GM12878 (cell line): ENCODE measurements around the gene RBPJL. TPM values are rescaled to one million over a fixed set of nuclear protein-coding genes. Genes with fewer than 3 reads are reported as not detected.

ENCODE experiments used
- ATAC-seq: fragments of 200-7000 bp; cut with Tn5 transposase; 3 replicates; pipeline ENCODE4 v1.9.1; 2020; ENCODE audit warnings: mild to moderate bottlenecking, moderate library complexity
- BruUV-seq: library from RNA; stranded (reverse); fragments of 400-500 nt; replicated peaks from 2 replicates; lab custom pipeline; 2021; lab: Mats Ljungman, UMichigan
- CTCF ChIA-PET: fragments of 300-600 bp; sonication (Branson Sonifier 250); formaldehyde crosslinking; extraction: SDS; loops from one replicate; lab custom pipeline; 2021; ENCODE audit warnings: inconsistent platforms; lab: Yijun Ruan, JAX
- POLR2A ChIA-PET: fragments of 350-600 bp; formaldehyde crosslinking; extraction: SDS; loops from one replicate; lab custom pipeline; 2021; ENCODE audit warnings: inconsistent platforms; lab: Charles Lee
- RAD21 ChIA-PET: fragments of 300-600 bp; sonication (Branson Sonifier 250); formaldehyde crosslinking; loops from one replicate; lab custom pipeline; 2023; ENCODE audit warnings: antibody characterized with exemption; ENCODE audit not compliant: unreplicated experiment; lab: Charles Lee
- SMC1A ChIA-PET: fragments of 300-600 bp; sonication (Branson Sonifier 250); formaldehyde crosslinking; loops from one replicate; lab custom pipeline; 2023; ENCODE audit not compliant: unreplicated experiment, uncharacterized antibody; lab: Charles Lee
- DNase-seq: peaks from one replicate; pipeline ENCODE4 v3.0.0-alpha.2; 2011; ENCODE audit warnings: low read depth, low spot score
- FAIRE-seq: peaks from 3 replicates; lab custom pipeline; 2011; peaks lifted over from hg19 to GRCh38; lab: Jason Lieb, UNC
- H2AFZ ChIP-seq: 2 replicates; pipeline ENCODE4 v1.6.0; 2011; ENCODE audit warnings: low read depth, low read length, control low read depth; ENCODE audit not compliant: control insufficient read depth
- H3K27ac ChIP-seq: 2 replicates; pipeline ENCODE4 v1.5.1; 2011; ENCODE audit warnings: control low read depth; ENCODE audit not compliant: control insufficient read depth, insufficient read depth
- H3K27me3 ChIP-seq, 2 experiments: replicated peaks in 1 of 2; 2 replicates each; pipeline versions ENCODE4 v1.6.0 to v1.6.1; 2011; ENCODE audit warnings: low read length in 1 of 2; ENCODE audit not compliant: control insufficient read depth in 2 of 2, insufficient read depth in 2 of 2
- H3K36me3 ChIP-seq, 2 experiments: 2 replicates each; pipeline ENCODE4 v1.5.1; 2011; ENCODE audit warnings: low read length in 1 of 2; ENCODE audit not compliant: control insufficient read depth in 2 of 2, insufficient read depth in 2 of 2
- H3K4me1 ChIP-seq: 2 replicates; pipeline ENCODE4 v1.6.1; 2011; ENCODE audit warnings: mild to moderate bottlenecking, low read length, moderate library complexity, mixed read lengths; ENCODE audit not compliant: control insufficient read depth, insufficient read depth
- H3K4me2 ChIP-seq: 2 replicates; pipeline ENCODE4 v1.6.0; 2011; ENCODE audit warnings: control low read depth; ENCODE audit not compliant: control insufficient read depth, insufficient read depth
- H3K4me3 ChIP-seq: fragments of 200-600 bp; sonication (generic); 2 replicates; pipeline ENCODE4 v1.5.1; 2016
- H3K79me2 ChIP-seq: 2 replicates; pipeline ENCODE4 v1.6.0; 2011; ENCODE audit warnings: low read length; ENCODE audit not compliant: control insufficient read depth, insufficient read depth
- H3K9ac ChIP-seq: 2 replicates; pipeline ENCODE4 v1.8.0; 2011; ENCODE audit warnings: low read length, control low read depth, mixed read lengths; ENCODE audit not compliant: control insufficient read depth, insufficient read depth
- H3K9me3 ChIP-seq: replicated peaks from 3 replicates; pipeline ENCODE4 v1.5.1; 2011; ENCODE audit warnings: mild to moderate bottlenecking, low read length; ENCODE audit not compliant: control insufficient read depth, insufficient read depth
- H4K20me1 ChIP-seq: 2 replicates; pipeline ENCODE4 v1.6.0; 2011; ENCODE audit not compliant: control insufficient read depth, insufficient read depth
- FOS ChIP-seq: IDR thresholded peaks from 3 replicates; pipeline ENCODE4 v1.6.1; 2011; ENCODE audit warnings: borderline replicate concordance; ENCODE audit not compliant: insufficient read length; ENCODE audit errors: extremely low read depth
- JUND ChIP-seq: IDR thresholded peaks from 2 replicates; pipeline ENCODE4 v1.6.1; 2012; ENCODE audit warnings: low read depth, mild to moderate bottlenecking, low read length, improper control_type of control experiment, moderate library complexity
- MYB ChIP-seq: fragments of 150-350 bp; IDR thresholded peaks from 2 replicates; pipeline ENCODE4 v1.6.1; 2014; ENCODE audit warnings: mild to moderate bottlenecking, low read depth, low read length, borderline replicate concordance
- TBL1XR1 ChIP-seq: IDR thresholded peaks from 2 replicates; pipeline ENCODE4 v1.6.1; 2012; ENCODE audit warnings: low read depth, low read length, improper control_type of control experiment
- ZNF24 ChIP-seq: fragments of 450-650 bp; IDR thresholded peaks from 2 replicates; pipeline ENCODE4 v1.6.1; 2017; ENCODE audit warnings: antibody characterized with exemption, mild to moderate bottlenecking
- WGBS: methylation state at CpG from one replicate; pipeline ENCODE4 v1.1.6; 2016; ENCODE audit warnings: low lambda C conversion rate; ENCODE audit not compliant: insufficient replicate concordance, insufficient coverage; ENCODE audit errors: missing lambda C conversion rate; 5-methylcytosine and 5-hydroxymethylcytosine counted together
- in situ Hi-C: fragments of 300-500 bp; cut with MboI; formaldehyde crosslinking; loops from 9 replicates; pipeline ENCODE4 v1.14.3; 2018; ENCODE audit warnings: mixed read lengths
- intact Hi-C: fragments of 100-400 bp; cut with micrococcal nuclease; formaldehyde crosslinking; loops from one replicate; pipeline ENCODE4 v1.14.2; 2022; ENCODE audit not compliant: unreplicated experiment
- polyA plus RNA-seq, 11 experiments: library from polyadenylated mRNA; depleted of rRNA in 4 of 11; unstranded in 6 of 11; stranded (reverse) in 5 of 11; fragments of >200 nt; fragmentation: Nextera tagmentation in 4 of 11; fragmentation: Illumina TruSeq in 1 of 11; extraction: Ambion mirVana in 4 of 11; extraction: Trizol in 1 of 11; gene quantifications; 1 replicate in 1 of 11; 2 replicates in 10 of 11; pipeline versions ENCODE4 v1.2.1 to v1.2.3, GENCODE V29; 2011 to 2016; ENCODE audit warnings: inconsistent platforms in 2 of 11, missing spikeins in 2 of 11, low read depth in 1 of 11
- total RNA-seq, 4 experiments: library from RNA; depleted of rRNA in 3 of 4; stranded (reverse); fragments of >200 nt in 3 of 4; fragmentation: Illumina TruSeq in 1 of 4; extraction: Trizol in 1 of 4; gene quantifications; 2 replicates each; pipeline versions ENCODE4 v1.2.1 to v1.2.3, GENCODE V29; 2013 to 2021
- TF ChIP-seq, protein P1 (sequence below): fragments of 450-650 bp; formaldehyde crosslinking; IDR thresholded peaks from 2 replicates; pipeline ENCODE4 v1.4.0; 2022; ENCODE audit warnings: mild to moderate bottlenecking, moderate library complexity
- TF ChIP-seq, protein P2 (sequence below): fragments of 450-650 bp; IDR thresholded peaks from 2 replicates; pipeline ENCODE4 v1.6.1; 2017; ENCODE audit warnings: low read depth, mild to moderate bottlenecking, moderate library complexity

Gene RBPJL
- total and polyA plus RNA-seq, 10 of the 15 experiments (the other 5 are each of a cell fraction or from before 2014, with no cell fraction given): 0.18 TPM; not detected in 9

GRCh38 chr20:45338121-45339030 is 31.7 kb downstream of the RBPJL start:
- H2AFZ ChIP-seq: no peak overlapping the region

DNA sequence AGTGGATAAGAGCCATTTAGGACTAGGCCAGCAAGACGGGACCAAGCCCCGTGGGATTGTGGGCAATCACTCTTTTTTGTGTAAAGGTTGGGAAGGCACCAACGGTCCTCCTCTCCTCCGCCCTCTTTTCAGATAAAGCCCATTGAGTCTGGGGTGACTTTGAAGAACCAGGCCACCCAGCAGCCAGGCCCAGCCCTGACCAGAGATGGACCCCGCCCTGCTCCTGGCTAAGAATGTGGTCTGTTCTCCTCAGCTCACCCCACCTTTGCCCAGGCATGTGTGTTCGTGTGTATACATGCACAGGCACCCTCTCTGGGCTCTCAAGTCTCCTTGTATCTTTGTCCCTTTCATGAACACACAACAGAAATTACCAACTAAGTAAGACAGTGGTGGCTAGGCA is 32.4 kb downstream of the RBPJL start:
- DNase-seq (no peak), ATAC-seq (no peak), FAIRE-seq (no peak)
- no peak overlapping the region for H3K27ac ChIP-seq
- ChIA-PET SMC1A (interaction anchor here (0.9 to 1.1 kb wide), 2 partner anchors 8 to 432 kb away, joined by 3 to 4 read pairs; no protein-coding TSS in a partner anchor), CTCF (interaction anchor here (1.5 kb wide), 1 partner anchor 432 kb away, joined by 4 read pairs; no protein-coding TSS in a partner anchor), RAD21 (no interaction called here), POLR2A (no interaction called here)
- intact Hi-C loops: no loop called here
- BruUV-seq: no TSS peak
- no peaks in the 10 kb centered on the region for H3K4me1 ChIP-seq
- whole genome bisulfite sequencing: 9% methylated on average over 6 of the region's 6 CpGs
- H2AFZ ChIP-seq: no peak overlapping the region
- H3K9ac ChIP-seq: no peak overlapping the region
- H3K4me2 ChIP-seq: no peak overlapping the region
- H3K4me3 ChIP-seq: no peak overlapping the region
- in situ Hi-C loops: no loop called here
- H3K36me3 ChIP-seq: no peaks in the 10 kb centered on the region
- no peaks in the 10 kb centered on the region for H3K9me3 ChIP-seq
- H3K79me2 ChIP-seq: no peaks in the 10 kb centered on the region
- peaks cover under 1% of the 10 kb centered on the region; the same call in 1 of the 2 replicates for H4K20me1 ChIP-seq
- H3K27me3 ChIP-seq: no peaks in the 10 kb centered on the region
- TF ChIP-seq JUND: no peak
- TF ChIP-seq MYB: no peak
- TF ChIP-seq FOS: no peak
- TF ChIP-seq TBL1XR1: no peak
- TF ChIP-seq, protein P1, sequence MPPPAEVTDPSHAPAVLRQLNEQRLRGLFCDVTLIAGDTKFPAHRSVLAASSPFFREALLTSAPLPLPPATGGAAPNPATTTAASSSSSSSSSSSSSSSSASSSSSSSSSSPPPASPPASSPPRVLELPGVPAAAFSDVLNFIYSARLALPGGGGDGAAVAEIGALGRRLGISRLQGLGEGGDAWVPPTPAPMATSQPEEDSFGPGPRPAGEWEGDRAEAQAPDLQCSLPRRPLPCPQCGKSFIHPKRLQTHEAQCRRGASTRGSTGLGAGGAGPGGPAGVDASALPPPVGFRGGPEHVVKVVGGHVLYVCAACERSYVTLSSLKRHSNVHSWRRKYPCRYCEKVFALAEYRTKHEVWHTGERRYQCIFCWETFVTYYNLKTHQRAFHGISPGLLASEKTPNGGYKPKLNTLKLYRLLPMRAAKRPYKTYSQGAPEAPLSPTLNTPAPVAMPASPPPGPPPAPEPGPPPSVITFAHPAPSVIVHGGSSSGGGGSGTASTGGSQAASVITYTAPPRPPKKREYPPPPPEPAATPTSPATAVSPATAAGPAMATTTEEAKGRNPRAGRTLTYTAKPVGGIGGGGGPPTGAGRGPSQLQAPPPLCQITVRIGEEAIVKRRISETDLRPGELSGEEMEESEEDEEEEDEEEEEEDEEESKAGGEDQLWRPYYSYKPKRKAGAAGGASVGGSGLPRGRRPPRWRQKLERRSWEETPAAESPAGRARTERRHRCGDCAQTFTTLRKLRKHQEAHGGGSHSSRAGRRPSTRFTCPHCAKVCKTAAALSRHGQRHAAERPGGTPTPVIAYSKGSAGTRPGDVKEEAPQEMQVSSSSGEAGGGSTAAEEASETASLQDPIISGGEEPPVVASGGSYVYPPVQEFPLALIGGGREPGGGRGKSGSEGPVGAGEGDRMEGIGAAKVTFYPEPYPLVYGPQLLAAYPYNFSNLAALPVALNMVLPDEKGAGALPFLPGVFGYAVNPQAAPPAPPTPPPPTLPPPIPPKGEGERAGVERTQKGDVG (CRISPR knock-in tag): no peak

More at GRCh38 chr20:45338121-45339030, 31.7 kb downstream of the RBPJL start:
- in situ Hi-C loops: no loop called here
- no peak for FAIRE-seq
- CTCF ChIA-PET: interaction anchor here (1.5 kb wide), 1 partner anchor 433 kb away, joined by 4 read pairs; no protein-coding TSS in a partner anchor
- H3K4me3 ChIP-seq: no peak overlapping the region
- TF ChIP-seq, protein P2, sequence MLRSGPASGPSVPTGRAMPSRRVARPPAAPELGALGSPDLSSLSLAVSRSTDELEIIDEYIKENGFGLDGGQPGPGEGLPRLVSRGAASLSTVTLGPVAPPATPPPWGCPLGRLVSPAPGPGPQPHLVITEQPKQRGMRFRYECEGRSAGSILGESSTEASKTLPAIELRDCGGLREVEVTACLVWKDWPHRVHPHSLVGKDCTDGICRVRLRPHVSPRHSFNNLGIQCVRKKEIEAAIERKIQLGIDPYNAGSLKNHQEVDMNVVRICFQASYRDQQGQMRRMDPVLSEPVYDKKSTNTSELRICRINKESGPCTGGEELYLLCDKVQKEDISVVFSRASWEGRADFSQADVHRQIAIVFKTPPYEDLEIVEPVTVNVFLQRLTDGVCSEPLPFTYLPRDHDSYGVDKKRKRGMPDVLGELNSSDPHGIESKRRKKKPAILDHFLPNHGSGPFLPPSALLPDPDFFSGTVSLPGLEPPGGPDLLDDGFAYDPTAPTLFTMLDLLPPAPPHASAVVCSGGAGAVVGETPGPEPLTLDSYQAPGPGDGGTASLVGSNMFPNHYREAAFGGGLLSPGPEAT: no peak
- TF ChIP-seq ZNF24: no peak
- TF ChIP-seq, all 136 proteins: peak for 0
- ATAC-seq (no peak), DNase-seq (no peak)
- intact Hi-C loops: no loop called here
- ChIA-PET POLR2A (no interaction called here), RAD21 (no interaction called here), SMC1A (interaction anchor here (0.9 to 1.1 kb wide), 2 partner anchors 9 to 433 kb away, joined by 3 to 4 read pairs; no protein-coding TSS in a partner anchor)
- Histone ChIP-seq H3K9me3 (no peaks in the 10 kb centered on the region), H3K4me2 (no peak overlapping the region), H3K4me1 (no peaks in the 10 kb centered on the region), H3K79me2 (no peaks in the 10 kb centered on the region), H3K36me3 (no peaks in the 10 kb centered on the region), H3K27me3 (no peaks in the 10 kb centered on the region), H4K20me1 (no peaks in the 10 kb centered on the region), H3K27ac (no peak overlapping the region), H3K9ac (no peak overlapping the region)
- no TSS peak for BruUV-seq
- WGBS: 43% methylated on average over 11 of the region's 11 CpGs
